Astrocyte of the spinal cord (primary cell): ENCODE results near the gene CRYBA2.

Experiments used
- DNase-seq: peaks from one replicate; pipeline ENCODE4 v3.0.0; 2011; ENCODE audit warnings: low read depth, low spot score
- H3K4me3 ChIP-seq: 2 replicates; pipeline ENCODE4 v1.5.1; 2011; ENCODE audit warnings: low read depth, mild to moderate bottlenecking, low read length, moderate library complexity
- in situ Hi-C: cut with HindIII; loops from 2 replicates; pipeline ENCODE4 v1.10.0; 2017; ENCODE audit warnings: low sequenced_read_pairs
- TF ChIP-seq, protein P1 (sequence below): IDR thresholded peaks from 2 replicates; pipeline ENCODE4 v1.5.1; 2012; ENCODE audit warnings: low read depth, mild to moderate bottlenecking, low read length, inconsistent platforms

Gene CRYBA2

DNA sequence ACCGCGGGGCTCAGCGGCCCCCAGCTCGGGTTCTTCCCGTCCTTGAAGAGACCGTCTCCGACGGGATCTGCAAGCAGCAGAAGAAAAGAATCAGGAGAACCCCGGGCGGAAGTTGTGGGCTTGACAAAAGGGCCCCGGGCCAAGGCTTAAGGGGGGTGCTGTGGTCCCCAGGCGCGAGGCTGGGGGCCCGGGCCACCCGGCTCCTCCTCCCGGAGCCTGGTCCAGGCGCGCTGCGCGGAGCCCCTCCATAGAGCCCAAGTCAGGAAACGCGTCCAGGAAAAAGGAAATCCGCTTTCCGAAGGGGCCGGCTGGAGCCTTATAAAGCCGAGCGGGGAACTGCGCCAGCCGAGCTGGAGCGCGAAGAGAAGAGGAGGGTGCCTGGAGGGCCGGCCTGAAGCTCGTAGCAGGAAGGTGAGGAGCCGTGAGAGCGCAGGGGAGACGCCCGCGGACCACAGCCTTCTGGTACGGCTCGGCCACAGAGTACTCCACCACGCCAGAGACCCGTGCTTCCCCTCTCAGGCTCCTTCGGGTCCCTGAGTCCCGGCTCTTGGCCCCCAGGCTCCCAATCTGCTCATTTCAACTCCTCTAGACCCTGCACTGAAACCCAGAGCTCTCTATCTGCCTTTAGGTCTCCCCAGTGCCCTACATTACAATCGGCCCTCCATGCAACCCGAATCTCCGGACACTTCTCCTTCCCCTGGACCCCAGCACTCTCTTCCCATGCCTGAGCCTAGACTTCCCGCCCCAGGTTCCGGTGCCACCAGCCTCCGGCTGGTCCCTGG is 8.8 kb downstream of the CRYBA2 start:
- TF ChIP-seq, protein P1, sequence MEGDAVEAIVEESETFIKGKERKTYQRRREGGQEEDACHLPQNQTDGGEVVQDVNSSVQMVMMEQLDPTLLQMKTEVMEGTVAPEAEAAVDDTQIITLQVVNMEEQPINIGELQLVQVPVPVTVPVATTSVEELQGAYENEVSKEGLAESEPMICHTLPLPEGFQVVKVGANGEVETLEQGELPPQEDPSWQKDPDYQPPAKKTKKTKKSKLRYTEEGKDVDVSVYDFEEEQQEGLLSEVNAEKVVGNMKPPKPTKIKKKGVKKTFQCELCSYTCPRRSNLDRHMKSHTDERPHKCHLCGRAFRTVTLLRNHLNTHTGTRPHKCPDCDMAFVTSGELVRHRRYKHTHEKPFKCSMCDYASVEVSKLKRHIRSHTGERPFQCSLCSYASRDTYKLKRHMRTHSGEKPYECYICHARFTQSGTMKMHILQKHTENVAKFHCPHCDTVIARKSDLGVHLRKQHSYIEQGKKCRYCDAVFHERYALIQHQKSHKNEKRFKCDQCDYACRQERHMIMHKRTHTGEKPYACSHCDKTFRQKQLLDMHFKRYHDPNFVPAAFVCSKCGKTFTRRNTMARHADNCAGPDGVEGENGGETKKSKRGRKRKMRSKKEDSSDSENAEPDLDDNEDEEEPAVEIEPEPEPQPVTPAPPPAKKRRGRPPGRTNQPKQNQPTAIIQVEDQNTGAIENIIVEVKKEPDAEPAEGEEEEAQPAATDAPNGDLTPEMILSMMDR = no peak
- no peak for DNase-seq
- H3K4me3 ChIP-seq = no peak overlapping the region
- in situ Hi-C loops = no loop called here

DNA sequence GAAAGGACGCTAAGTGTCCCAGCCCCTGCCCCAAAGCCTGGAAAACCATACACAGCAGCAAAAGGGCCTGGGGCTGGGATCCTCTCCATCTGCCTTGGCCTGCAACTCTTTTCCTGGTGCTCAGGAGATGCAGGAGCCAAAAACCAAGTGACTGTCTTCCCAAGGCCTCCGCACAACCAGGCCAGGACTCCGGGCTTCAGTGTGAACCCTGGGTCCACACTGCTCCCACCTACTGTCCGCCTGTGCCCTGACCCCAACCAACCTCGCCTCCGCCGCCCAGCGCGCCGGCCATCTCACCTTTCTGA is 9.3 kb downstream of the CRYBA2 start:
- TF ChIP-seq, protein P1 = no peak
- DNase-seq = no peak
- in situ Hi-C loops = no loop called here
- H3K4me3 ChIP-seq = no peak overlapping the region

DNA sequence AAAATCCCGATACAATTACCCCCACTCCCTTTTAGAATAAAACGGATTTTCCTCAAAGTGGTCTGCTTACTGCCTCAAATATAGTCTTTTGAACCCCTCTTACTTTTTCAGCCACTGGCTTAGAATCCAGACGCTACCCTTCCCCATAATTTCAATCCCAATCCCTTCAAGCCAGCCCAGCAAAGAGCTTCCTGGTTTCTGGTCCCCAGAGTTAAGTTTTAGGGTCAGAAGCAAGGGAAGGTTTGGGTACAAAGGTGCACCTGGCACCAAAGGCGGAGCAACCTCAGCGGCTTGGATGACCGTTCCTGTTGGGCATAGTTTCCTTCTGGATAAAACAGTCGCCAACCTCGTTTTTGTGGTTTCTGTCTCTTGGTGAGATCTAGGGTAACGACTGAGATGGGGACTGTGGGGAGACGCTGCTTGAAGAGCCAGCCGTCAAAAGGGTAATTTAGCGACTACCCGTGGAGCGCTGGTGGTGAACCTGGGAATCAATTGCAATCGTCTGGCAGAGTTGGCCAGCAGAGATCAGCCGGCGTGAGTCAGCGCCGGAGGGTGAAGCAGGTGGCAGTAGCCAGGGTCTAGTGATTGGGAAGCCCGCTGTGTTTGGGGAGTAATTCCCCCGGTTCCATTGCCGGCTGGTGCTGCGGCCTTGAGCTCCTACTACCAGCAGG is 9.8 kb downstream of the CRYBA2 start:
- no peak overlapping the region for H3K4me3 ChIP-seq
- DNase-seq = no peak
- in situ Hi-C loops = no loop called here
- TF ChIP-seq, protein P1 = no peak

DNA sequence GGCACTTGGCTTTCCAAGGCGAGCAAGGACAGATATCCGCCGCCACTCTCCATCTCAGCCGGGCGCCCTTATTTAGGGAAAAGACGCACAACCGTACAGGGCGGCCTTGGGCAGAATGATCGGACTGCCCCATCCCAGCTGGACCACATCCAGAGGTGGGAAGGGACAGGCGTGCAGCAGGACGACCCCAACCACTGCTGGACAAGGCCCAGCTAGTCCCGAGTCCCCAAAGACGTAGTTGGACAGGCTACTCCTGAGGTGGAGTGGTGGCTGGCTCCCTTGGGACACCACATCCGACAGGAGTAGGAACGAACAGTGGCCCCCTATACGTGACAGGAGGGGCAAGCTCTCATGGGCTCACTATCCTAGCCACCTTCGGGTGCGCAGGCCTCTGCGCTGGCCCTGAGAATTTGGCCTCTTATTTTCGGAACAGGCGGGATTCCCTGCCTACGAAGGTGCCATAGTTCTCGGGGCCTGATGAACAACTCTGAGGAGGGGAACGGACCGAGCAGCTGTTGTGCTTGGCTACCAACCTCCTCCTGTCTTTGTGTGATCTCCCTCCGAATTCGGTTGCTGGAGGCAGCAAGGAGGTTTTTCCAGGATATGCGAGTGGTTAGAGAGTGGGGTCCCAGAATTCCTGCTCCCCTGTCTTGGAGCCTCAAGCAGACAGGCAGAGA is 10.5 kb downstream of the CRYBA2 start:
- in situ Hi-C loops = no loop called here
- H3K4me3 ChIP-seq = no peak overlapping the region
- DNase-seq = no peak
- TF ChIP-seq, protein P1 = no peak

DNA sequence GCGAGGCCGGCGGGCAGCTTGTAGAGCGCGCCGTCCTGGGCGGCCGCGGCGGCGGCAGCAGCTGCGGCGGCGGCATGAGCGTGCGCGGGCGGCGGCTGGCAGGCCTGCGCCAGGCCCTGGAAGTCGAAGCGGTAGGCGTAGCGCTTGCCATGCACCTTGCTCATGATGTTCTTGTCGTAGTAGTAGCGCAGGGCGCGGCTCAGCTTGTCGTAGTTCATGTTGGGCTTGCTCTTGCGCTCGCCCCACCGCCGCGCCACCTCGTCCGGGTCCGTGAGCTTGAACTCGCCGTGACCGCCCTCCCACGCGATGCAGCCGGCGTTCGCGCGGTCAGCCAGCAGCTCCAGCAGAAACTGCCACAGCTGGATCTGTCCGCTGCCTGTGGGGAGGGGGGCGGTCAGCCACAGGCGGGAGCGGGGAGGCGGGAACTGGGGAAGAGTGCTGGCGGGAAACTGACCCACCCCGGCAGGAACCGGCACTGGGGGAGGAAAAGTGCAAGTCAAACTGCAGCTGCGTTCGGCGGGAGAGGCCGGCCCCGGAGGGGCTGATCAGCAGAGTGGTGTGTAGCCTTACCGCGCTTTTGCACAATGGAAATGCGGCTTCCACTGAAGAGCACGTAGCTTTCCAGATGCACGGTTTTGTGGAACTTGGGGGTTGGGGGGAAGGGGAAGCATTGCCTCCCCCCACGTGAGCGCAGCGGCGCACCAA is 11.2 kb downstream of the CRYBA2 start:
- no peak for DNase-seq
- in situ Hi-C loops = no loop called here
- H3K4me3 ChIP-seq = no peak overlapping the region
- TF ChIP-seq, protein P1 = no peak

DNA sequence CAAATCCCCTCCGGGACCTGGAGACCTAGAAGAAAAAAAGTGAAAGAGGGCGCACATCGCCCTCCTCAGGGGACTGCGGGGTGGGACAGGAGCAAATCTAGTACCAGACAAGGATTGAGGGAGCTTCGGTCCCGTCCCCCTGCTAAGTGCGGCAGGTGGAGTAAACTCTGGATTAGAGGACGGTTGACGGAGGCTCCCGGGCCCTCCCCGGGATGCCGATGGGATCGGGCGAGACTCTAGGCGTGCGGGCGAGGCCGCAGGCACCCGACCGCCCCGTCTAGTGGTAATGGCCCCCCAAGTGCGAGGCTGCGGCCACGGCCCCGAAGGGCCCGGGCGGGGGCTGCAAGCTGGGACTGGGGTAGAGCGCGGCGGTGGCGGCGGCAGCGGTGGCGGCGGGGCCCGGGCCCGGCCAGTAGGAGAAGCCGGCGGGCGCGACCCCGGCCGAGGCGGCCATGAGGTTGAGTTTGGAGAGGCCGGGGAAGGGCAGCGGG is 11.8 kb downstream of the CRYBA2 start:
- H3K4me3 ChIP-seq = no peak overlapping the region
- TF ChIP-seq, protein P1 = no peak
- in situ Hi-C loops = no loop called here
- DNase-seq = no peak
